GM23338 (cell line): ENCODE measurements around the gene GLUD2. TPM values are rescaled to one million over a fixed set of nuclear protein-coding genes. Genes with fewer than 3 reads are reported as not detected.
"Not testable (repeated sequence)": the region's sequence is repeated elsewhere in the genome, so short reads cannot be mapped to it uniquely, and the experiment has no call there.

Experiments used
- ATAC-seq: fragments of 200-7000 bp; cut with Tn5 transposase; 3 replicates; pipeline ENCODE4 v1.9.1; 2020
- DNase-seq: peaks from one replicate; pipeline ENCODE4 v3.0.0-alpha.2; 2015; ENCODE audit warnings: low spot score
- H2AFZ ChIP-seq: fragments of 200-600 bp; sonication (generic); 2 replicates; pipeline ENCODE4 v1.8.0; 2016; ENCODE audit warnings: antibody characterized with exemption, mild to moderate bottlenecking, moderate library complexity
- H3F3A ChIP-seq: fragments of 200-600 bp; sonication (generic); replicated peaks from 2 replicates; pipeline ENCODE4 v1.8.0; 2017; ENCODE audit warnings: antibody characterized with exemption, mixed run types, low read depth
- H3K27ac ChIP-seq: fragments of 200-600 bp; sonication (generic); 2 replicates; pipeline ENCODE4 v1.6.1; 2016; ENCODE audit warnings: low read depth
- H3K27me3 ChIP-seq: fragments of 200-600 bp; sonication (generic); 2 replicates; pipeline ENCODE4 v1.8.0; 2016; ENCODE audit warnings: mild to moderate bottlenecking, mixed run types, moderate library complexity; ENCODE audit not compliant: insufficient read depth
- H3K36me3 ChIP-seq: fragments of 200-600 bp; sonication (generic); 2 replicates; pipeline ENCODE4 v1.8.0; 2016; ENCODE audit warnings: mild to moderate bottlenecking; ENCODE audit not compliant: insufficient read depth
- H3K4me1 ChIP-seq: fragments of 200-600 bp; sonication (generic); 2 replicates; pipeline ENCODE4 v1.8.0; 2016; ENCODE audit warnings: mild to moderate bottlenecking, moderate library complexity; ENCODE audit not compliant: insufficient read depth
- H3K4me2 ChIP-seq: fragments of 200-600 bp; sonication (generic); 2 replicates; pipeline ENCODE4 v1.7.1; 2017; ENCODE audit warnings: mixed run types
- H3K4me3 ChIP-seq: fragments of 200-600 bp; sonication (generic); 2 replicates; pipeline ENCODE4 v1.6.1; 2016; ENCODE audit warnings: mixed run types
- H3K79me2 ChIP-seq: fragments of 200-600 bp; sonication (generic); replicated peaks from 2 replicates; pipeline ENCODE4 v1.8.0; 2017; ENCODE audit warnings: mild to moderate bottlenecking; ENCODE audit not compliant: insufficient read depth
- H3K9me2 ChIP-seq: fragments of 200-600 bp; sonication (generic); 2 replicates; pipeline ENCODE4 v1.8.0; 2017; ENCODE audit not compliant: insufficient read depth
- H4K20me1 ChIP-seq: fragments of 200-600 bp; sonication (generic); replicated peaks from 2 replicates; pipeline ENCODE4 v1.8.0; 2017; ENCODE audit warnings: mild to moderate bottlenecking; ENCODE audit not compliant: insufficient read depth
- H3K27ac Mint-ChIP-seq: 2 replicates; pipeline ENCODE4 v1.8.0; 2020; ENCODE audit warnings: inconsistent platforms, mild to moderate bottlenecking, moderate library complexity, mixed read lengths
- H3K27me3 Mint-ChIP-seq: 3 replicates; pipeline ENCODE4 v1.8.0; 2022; ENCODE audit warnings: low read depth, mild to moderate bottlenecking, moderate library complexity, mixed read lengths, inconsistent platforms; ENCODE audit not compliant: insufficient read depth, poor library complexity
- H3K36me3 Mint-ChIP-seq: 3 replicates; pipeline ENCODE4 v1.8.0; 2021; ENCODE audit warnings: low read depth, mild to moderate bottlenecking, inconsistent platforms, moderate library complexity, mixed read lengths
- H3K4me1 Mint-ChIP-seq: 3 replicates; pipeline ENCODE4 v1.8.0; 2020; ENCODE audit warnings: mild to moderate bottlenecking, inconsistent platforms, mixed read lengths
- H3K4me3 Mint-ChIP-seq: 3 replicates; pipeline ENCODE4 v1.8.0; 2021; ENCODE audit warnings: moderate library complexity, mild to moderate bottlenecking, inconsistent platforms, mixed read lengths
- H3K9me3 Mint-ChIP-seq: 3 replicates; pipeline ENCODE4 v1.8.0; 2020; ENCODE audit warnings: moderate library complexity, mild to moderate bottlenecking, inconsistent platforms, mixed read lengths
- CREB1 ChIP-seq: fragments of 250-450 bp; sonication (Bioruptor Pico); IDR thresholded peaks from 2 replicates; pipeline ENCODE4 v1.5.0; 2020; ENCODE audit warnings: low read depth, mild to moderate bottlenecking, moderate library complexity
- CTCF ChIP-seq, 2 experiments: fragments of 200-600 bp in 1 of 2; sonication (generic) in 1 of 2; conservative IDR thresholded peaks; 2 replicates each; pipeline versions ENCODE4 v1.5.1 to v1.6.1; 2016 to 2017; ENCODE audit warnings: antibody characterized with exemption in 2 of 2, low read depth in 2 of 2, mild to moderate bottlenecking in 2 of 2, moderate library complexity in 1 of 2
- ETS1 ChIP-seq: IDR thresholded peaks from 2 replicates; pipeline ENCODE4 v1.6.1; 2016; ENCODE audit warnings: antibody characterized with exemption
- EZH2 ChIP-seq: fragments of 200-600 bp; sonication (generic); IDR thresholded peaks from one replicate; pipeline ENCODE4 v1.8.0; 2017; ENCODE audit warnings: antibody characterized with exemption, mild to moderate bottlenecking, low read depth; ENCODE audit not compliant: unreplicated experiment
- NANOG ChIP-seq: IDR thresholded peaks from 2 replicates; pipeline ENCODE4 v1.6.1; 2016; ENCODE audit warnings: antibody characterized with exemption, borderline replicate concordance
- POLR2AphosphoS5 ChIP-seq: IDR thresholded peaks from 2 replicates; pipeline ENCODE4 v1.6.1; 2016; ENCODE audit warnings: antibody characterized with exemption, low read depth
- REST ChIP-seq: IDR thresholded peaks from one replicate; pipeline ENCODE4 v1.6.1; 2018; ENCODE audit warnings: antibody characterized with exemption; ENCODE audit not compliant: unreplicated experiment
- STAT1 ChIP-seq: IDR thresholded peaks from one replicate; pipeline ENCODE4 v1.6.1; 2016; ENCODE audit warnings: antibody characterized with exemption; ENCODE audit not compliant: unreplicated experiment
- ZNF114 ChIP-seq: fragments of 250-450 bp; sonication (Bioruptor Pico); IDR thresholded peaks from 2 replicates; pipeline ENCODE4 v1.5.0; 2020; ENCODE audit warnings: mild to moderate bottlenecking, moderate library complexity
- ZNF331 ChIP-seq: fragments of 250-450 bp; sonication (Bioruptor Pico); IDR thresholded peaks from 2 replicates; pipeline ENCODE4 v1.5.0; 2020; ENCODE audit warnings: low read depth, mild to moderate bottlenecking, moderate library complexity
- polyA plus RNA-seq: library from polyadenylated mRNA; unstranded; fragments of >200 nt; fragmentation: Nextera tagmentation; extraction: Ambion mirVana; gene quantifications from 2 replicates; pipeline ENCODE4 v1.2.1, GENCODE V29; 2016
- total RNA-seq: library from RNA; depleted of rRNA; stranded (reverse); fragments of >200 nt; shearing (Covaris generic); gene quantifications from 2 replicates; pipeline ENCODE4 v1.2.3, GENCODE V29; 2014
- TF ChIP-seq, protein P1 (sequence below): fragments of 250-450 bp; sonication (Bioruptor Pico); IDR thresholded peaks from 2 replicates; pipeline ENCODE4 v1.5.0; 2020; ENCODE audit warnings: mild to moderate bottlenecking, moderate library complexity

GLUD2 gene
- total and polyA plus RNA-seq, 2 experiments from 2014 or later = 0.16 to 1.5 TPM

DNA sequence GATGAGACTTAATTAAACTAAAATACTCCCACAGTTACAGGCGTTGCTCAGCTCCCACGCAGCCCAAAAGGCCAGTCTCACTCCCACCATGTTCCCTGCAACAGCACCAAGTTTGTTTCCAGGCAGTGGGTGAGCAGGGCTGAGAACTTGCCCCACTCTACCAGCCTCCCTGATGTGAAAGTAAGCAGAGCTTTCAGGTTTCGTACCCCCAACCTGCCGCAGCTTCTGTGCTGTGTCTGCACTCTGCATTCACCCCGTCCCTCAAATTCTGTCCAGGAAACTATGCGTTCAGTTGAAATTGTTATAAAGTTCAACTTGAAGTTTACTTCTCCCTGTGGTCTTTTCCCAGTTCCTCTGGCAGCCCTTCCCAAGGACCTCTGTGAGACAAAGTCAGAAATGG lies 17.2 kb downstream of the GLUD2 start:
- no peak for DNase-seq
- Histone ChIP-seq H3K36me3 (no peaks in the 10 kb centered on the region), H3K27ac (no peak overlapping the region), H4K20me1 (no peaks in the 10 kb centered on the region), H3F3A (no peaks in the 10 kb centered on the region), H2AFZ (no peak overlapping the region), H3K27me3 (no peaks in the 10 kb centered on the region), H3K4me1 (no peaks in the 10 kb centered on the region), H3K4me2 (no peak overlapping the region), H3K79me2 (no peaks in the 10 kb centered on the region), H3K9me2 (no peaks in the 10 kb centered on the region), H3K4me3 (no peak overlapping the region)
- H3K27ac Mint-ChIP-seq = no peak overlapping the region
- ATAC-seq = no peak
- no peaks in the 10 kb centered on the region for H3K4me1 Mint-ChIP-seq
- TF ChIP-seq ZNF331 (CRISPR knock-in tag) = no peak
- TF ChIP-seq ETS1 = no peak
- TF ChIP-seq, protein P1, sequence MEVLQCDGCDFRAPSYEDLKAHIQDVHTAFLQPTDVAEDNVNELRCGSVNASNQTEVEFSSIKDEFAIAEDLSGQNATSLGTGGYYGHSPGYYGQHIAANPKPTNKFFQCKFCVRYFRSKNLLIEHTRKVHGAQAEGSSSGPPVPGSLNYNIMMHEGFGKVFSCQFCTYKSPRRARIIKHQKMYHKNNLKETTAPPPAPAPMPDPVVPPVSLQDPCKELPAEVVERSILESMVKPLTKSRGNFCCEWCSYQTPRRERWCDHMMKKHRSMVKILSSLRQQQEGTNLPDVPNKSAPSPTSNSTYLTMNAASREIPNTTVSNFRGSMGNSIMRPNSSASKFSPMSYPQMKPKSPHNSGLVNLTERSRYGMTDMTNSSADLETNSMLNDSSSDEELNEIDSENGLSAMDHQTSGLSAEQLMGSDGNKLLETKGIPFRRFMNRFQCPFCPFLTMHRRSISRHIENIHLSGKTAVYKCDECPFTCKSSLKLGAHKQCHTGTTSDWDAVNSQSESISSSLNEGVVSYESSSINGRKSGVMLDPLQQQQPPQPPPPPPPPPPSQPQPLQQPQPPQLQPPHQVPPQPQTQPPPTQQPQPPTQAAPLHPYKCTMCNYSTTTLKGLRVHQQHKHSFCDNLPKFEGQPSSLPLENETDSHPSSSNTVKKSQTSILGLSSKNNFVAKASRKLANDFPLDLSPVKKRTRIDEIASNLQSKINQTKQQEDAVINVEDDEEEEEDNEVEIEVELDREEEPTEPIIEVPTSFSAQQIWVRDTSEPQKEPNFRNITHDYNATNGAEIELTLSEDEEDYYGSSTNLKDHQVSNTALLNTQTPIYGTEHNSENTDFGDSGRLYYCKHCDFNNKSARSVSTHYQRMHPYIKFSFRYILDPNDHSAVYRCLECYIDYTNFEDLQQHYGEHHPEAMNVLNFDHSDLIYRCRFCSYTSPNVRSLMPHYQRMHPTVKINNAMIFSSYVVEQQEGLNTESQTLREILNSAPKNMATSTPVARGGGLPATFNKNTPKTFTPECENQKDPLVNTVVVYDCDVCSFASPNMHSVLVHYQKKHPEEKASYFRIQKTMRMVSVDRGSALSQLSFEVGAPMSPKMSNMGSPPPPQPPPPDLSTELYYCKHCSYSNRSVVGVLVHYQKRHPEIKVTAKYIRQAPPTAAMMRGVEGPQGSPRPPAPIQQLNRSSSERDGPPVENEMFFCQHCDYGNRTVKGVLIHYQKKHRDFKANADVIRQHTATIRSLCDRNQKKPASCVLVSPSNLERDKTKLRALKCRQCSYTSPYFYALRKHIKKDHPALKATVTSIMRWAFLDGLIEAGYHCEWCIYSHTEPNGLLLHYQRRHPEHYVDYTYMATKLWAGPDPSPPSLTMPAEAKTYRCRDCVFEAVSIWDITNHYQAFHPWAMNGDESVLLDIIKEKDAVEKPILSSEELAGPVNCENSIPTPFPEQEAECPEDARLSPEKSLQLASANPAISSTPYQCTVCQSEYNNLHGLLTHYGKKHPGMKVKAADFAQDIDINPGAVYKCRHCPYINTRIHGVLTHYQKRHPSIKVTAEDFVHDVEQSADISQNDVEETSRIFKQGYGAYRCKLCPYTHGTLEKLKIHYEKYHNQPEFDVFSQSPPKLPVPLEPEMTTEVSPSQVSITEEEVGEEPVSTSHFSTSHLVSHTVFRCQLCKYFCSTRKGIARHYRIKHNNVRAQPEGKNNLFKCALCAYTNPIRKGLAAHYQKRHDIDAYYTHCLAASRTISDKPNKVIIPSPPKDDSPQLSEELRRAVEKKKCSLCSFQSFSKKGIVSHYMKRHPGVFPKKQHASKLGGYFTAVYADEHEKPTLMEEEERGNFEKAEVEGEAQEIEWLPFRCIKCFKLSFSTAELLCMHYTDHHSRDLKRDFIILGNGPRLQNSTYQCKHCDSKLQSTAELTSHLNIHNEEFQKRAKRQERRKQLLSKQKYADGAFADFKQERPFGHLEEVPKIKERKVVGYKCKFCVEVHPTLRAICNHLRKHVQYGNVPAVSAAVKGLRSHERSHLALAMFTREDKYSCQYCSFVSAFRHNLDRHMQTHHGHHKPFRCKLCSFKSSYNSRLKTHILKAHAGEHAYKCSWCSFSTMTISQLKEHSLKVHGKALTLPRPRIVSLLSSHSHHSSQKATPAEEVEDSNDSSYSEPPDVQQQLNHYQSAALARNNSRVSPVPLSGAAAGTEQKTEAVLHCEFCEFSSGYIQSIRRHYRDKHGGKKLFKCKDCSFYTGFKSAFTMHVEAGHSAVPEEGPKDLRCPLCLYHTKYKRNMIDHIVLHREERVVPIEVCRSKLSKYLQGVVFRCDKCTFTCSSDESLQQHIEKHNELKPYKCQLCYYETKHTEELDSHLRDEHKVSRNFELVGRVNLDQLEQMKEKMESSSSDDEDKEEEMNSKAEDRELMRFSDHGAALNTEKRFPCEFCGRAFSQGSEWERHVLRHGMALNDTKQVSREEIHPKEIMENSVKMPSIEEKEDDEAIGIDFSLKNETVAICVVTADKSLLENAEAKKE (CRISPR knock-in tag) = no peak
- no peak for TF ChIP-seq EZH2
- no peak for TF ChIP-seq NANOG
- no peak for TF ChIP-seq REST
- no peak for TF ChIP-seq ZNF114
- TF ChIP-seq CREB1 (CRISPR knock-in tag) = no peak
- no peak for TF ChIP-seq POLR2AphosphoS5
- no peak for TF ChIP-seq STAT1
- TF ChIP-seq CTCF (conservative IDR thresholded peaks at IDR 0.05; ENCODE audit: low read depth in 2 of 2) = no peak
- no peaks in the 10 kb centered on the region for H3K36me3 Mint-ChIP-seq
- no peak overlapping the region for H3K4me3 Mint-ChIP-seq
- peaks cover 4% of the 10 kb centered on the region for H3K27me3 Mint-ChIP-seq
- peaks cover 7% of the 10 kb centered on the region; the same call in 2 of the 3 replicates for H3K9me3 Mint-ChIP-seq

GRCh38 chrX:121084247-121084646 lies 36.8 kb downstream of the GLUD2 start:
- not testable (repeated sequence) for H3K9me3 Mint-ChIP-seq, H3K79me2 ChIP-seq, H3K4me2 ChIP-seq, H3K27me3 ChIP-seq, H3K36me3 ChIP-seq, H3K4me1 Mint-ChIP-seq, H4K20me1 ChIP-seq, ATAC-seq, H3K27ac ChIP-seq, H3K4me1 ChIP-seq, H3K27ac Mint-ChIP-seq, H3K36me3 Mint-ChIP-seq, H3F3A ChIP-seq, H2AFZ ChIP-seq, H3K9me2 ChIP-seq, H3K4me3 ChIP-seq, DNase-seq, H3K27me3 Mint-ChIP-seq, H3K4me3 Mint-ChIP-seq
